ACHN (cell line): ENCODE data around the gene PRMT1.

ENCODE experiments used
- DNase-seq: peaks from one replicate; pipeline ENCODE4 v3.0.0-alpha.2; 2015
- in situ Hi-C: cut with HindIII; loops from 2 replicates; pipeline ENCODE4 v1.10.0; 2017; ENCODE audit warnings: low sequenced_read_pairs, low pct_ligation_motif_present, low pct_unique_long_range_greater_than_20kb

PRMT1 gene

DNA sequence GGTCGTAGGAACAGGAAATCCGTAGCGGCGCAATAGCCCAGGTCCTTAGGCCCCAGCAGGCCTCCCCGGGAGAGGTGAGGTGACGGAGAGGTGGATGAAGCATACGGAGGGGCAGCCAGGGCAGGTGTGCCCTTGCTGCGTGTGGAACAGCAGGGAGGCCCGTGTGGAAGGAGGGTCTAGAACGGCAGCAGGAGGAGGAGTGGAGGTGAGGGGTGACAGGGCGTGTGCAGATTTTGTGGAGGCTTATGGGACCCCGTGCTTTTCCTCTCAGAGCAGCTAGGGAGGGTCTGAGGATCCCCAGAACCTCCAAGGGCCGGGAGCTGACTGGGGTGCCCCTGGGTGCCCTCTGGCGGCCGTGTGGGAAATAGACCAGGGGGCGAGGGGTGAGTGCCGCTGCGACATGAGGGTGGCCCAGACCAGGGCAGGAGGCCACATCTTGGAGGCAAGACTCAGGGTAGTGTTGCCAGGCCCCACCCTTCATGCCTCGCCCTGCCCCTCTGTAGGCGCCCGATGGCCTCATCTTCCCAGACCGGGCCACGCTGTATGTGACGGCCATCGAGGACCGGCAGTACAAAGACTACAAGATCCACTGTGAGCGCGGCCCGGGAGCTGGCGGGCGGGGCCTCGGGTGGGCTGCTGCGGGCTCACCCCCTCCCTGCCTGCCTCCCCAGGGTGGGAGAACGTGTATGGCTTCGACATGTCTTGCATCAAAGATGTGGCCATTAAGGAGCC, 7.3 kb downstream of the PRMT1 start:
- in situ Hi-C loops: no loop called here

DNA sequence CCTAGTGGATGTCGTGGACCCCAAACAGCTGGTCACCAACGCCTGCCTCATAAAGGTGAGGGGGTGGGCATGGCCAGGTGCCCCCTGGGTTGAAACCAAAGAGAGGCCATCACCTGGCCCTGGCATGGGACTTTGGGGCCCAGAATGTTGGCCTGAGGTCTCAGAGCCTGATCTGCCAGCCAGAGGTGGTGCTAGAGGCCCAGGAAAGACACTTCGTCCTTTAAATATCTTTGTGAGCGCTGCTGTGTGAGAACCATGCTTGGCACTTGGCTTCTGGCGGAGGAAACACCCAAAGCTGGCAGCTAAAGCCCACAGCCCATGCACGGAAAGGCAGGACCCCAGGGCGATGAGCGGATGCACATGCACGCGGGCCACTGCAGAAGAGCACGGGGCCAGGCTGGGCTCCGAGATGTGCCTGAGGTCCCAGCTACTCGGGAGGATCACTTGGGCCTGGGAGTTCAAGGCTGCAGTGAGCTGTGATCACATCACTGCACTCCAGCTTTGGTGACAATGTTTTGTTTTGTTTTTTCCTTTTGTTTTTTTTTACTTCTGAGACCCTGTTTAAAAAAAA, 8.0 kb downstream of the PRMT1 start:
- no peak for DNase-seq
- in situ Hi-C loops: no loop called here

More for the DNA sequence above, 7.3 kb downstream of the PRMT1 start:
- DNase-seq: no peak

DNA sequence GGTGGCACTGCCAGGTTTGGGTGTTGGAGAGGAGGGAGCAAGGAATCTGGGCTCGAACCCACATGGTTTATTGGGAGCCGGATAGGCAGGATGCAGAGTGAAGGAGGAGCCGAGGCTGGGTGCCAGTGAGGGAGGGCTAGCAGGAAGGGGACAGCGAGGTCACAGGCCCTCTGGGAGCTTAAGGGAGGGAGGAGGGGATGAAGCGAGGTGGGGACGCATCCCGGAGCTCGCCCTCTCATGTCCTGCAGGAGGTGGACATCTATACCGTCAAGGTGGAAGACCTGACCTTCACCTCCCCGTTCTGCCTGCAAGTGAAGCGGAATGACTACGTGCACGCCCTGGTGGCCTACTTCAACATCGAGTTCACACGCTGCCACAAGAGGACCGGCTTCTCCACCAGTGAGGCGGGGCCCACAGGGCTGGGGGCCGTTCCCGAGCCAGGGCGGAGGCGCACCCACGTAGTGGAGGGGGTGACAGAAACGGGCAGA, 8.8 kb downstream of the PRMT1 start:
- in situ Hi-C loops: no loop called here

DNA sequence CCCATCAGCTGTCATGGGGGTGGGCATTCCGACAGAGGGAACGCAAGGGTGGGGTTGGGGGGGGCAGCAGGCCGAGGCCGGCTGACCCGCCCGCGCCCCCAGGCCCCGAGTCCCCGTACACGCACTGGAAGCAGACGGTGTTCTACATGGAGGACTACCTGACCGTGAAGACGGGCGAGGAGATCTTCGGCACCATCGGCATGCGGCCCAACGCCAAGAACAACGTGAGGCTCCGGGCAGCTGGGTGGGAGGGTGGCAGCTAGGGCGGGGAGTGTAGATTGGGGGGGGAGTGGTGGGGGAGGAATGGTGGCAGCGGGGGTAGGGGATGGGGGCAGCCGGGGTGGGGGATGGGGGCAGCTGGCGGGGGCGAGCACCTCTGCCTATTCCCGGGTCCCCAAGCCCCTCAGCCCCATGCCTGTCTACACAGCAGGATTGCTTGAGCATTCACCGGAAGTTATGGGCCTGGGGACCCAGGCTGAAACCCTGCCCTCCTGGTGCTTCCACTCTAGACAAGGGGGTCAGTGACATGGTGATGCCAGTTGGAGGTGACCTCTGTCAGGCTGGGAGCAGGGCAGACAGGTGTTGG, 9.5 kb downstream of the PRMT1 start:
- in situ Hi-C loops: no loop called here
- DNase-seq: no peak

More for the DNA sequence above, 8.8 kb downstream of the PRMT1 start:
- no peak for DNase-seq

DNA sequence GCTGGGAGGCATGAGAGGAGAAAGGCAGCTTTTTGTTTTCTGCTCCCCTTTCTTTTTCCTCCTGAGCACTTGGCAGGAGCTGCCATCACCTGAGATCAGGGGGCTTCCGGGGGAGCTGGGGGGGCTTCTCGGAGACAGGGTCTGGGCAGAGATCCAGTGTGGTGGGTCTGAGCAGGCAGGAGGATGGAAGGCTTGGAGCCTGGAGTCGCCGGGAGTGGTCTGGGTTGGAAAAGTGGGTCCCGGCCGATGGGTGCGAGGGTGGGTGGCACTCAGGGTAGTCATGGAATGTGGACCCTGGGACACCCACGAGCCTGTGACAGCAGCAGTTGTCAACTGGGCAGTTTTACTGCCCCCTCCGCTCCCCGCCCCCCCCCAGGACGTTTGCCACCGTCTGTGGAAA, 10.1 kb downstream of the PRMT1 start:
- no peak for DNase-seq
- in situ Hi-C loops: no loop called here

DNA sequence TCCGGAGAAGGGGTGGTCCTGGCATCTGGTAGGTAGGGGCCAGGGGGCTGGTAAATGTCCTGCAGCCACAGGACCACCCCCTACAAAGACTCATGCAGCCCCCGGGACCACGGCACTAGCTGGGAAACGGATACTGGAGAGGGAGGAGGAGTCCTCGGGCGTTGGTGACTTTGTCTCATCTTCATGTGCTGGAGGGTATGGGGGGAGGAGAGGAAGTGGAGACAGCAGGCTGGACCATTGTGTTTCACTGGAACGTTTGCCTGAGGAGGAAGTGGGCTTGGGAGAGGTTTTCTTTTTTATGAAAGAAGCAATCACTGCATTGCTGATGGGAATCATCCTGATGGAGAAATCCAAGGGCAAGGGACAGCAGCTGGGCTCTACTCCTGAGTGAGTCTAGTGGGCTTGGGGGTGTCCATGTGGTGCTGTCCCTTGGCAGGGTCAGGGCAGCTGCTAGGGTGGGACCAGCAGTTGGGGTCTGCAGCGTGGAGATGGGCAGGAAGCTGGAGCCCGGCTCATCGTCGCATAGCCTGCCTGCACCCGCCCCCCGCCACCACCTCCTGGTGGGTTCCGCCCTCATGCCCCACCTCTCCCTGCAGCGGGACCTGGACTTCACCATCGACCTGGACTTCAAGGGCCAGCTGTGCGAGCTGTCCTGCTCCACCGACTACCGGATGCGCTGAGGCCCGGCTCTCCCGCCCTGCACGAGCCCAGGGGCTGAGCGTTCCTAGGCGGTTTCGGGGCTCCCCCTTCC, 10.7 kb downstream of the PRMT1 start:
- DNase-seq: no peak
- in situ Hi-C loops: no loop called here

DNA sequence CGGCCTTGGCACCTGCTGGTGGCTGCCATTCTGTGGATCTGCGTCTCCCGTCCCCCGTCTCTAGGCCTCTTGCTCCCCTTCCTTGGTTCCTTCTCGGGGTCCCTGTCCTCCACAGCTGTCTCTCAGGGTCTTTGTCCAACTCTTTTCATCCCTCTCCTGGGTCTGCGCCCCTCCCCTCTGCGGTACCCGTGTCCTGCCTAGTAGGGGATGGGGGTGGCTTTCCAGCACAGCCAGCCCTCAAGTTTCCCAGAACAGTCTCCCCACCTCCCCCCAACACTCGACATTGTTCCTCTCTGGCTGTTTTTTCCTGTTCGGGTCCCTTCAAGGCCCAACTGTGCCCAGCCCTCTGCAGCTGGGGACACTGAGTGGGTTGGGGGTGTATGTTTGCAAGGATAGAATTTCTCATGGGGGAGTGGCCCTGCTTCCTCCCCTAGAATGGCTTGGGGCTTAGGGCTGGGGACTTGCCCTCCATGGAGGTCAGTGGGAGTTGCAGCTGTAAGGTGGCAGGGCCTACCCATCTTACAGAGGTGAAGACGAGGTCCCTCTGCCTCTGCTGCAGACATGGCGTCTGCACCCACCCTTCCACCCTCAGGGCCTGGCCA, 11.6 kb downstream of the PRMT1 start:
- in situ Hi-C loops: no loop called here
- DNase-seq: no peak

DNA sequence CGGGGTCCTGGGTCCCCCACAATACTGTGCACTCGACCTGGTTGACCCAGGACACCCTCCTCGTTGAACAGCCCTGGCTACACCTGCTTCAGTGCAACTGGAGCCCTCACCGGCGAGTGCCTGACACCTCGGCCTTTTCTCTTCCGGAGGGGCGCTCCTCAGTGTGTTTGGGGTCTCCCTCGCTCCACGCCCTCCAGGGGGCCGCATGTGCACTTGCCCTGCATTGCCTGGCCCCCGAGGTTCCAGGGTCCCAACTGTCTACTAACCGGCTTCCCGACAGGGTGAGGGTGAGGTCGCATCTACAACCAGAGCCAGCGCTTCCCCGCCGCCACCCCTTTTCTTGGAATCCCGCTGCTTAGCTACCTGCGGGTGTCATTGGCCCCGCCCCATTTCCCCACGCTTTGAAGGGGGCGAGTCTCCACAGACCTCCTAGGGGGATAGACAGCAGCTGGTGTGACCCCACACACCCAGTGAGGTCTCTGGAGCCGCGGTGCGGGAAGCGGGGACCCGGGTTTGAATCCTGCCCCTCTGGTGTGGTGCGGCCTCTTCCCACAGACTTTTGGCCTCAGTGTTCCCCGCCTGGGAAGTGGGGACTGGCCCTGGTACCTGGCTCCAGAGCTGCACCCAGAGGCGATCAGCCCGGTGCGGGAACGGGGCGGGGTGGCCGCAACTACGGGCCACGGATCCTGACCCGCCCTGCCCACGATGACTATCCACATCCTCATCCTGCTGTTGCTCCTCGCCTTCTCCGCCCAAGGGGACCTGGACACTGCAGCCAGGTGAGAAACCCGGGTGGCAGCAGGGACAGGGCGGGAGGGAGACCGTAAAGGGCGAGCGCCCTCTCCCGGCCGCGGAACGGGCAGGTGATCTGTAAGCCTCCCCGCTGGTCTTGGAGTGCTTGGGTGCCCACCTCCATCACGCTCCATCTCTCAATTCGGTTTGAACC, 12.3 kb downstream of the PRMT1 start, which contains the start of gene ADM5:
Gene ADM5 (plus strand): TSS at position 462 of the 946 bp plus-strand sequence. CDS start 244 bp downstream, at position 706.
- DNase-seq: no peak
- in situ Hi-C loops: no loop called here

DNA sequence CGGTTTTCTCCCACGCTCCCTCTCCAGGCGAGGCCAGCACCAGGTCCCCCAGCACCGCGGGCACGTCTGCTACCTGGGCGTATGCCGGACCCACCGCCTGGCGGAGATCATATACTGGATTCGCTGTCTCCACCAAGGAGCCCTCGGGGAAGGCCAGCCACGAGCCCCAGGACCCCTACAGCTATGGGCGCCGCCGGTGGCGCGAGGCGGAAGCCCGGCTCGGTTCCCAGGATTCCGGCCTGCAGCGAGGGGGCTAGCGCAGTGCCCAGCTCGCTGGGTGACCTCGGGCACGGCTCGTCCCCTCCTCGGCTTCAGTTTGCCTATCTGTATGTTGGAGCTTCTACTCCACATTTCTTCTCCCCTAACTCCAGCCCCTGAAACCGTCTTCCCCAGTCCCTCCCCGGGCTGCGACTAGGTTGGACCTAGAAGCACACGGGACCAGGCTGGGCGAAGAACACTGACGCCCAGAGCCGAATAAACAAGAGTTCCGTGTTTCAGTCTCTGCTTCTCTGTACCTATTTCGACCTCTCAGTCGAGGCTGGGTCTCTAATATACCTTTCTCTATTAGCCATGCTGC, 13.1 kb downstream of the PRMT1 start:
- in situ Hi-C loops: no loop called here
- no peak for DNase-seq

DNA sequence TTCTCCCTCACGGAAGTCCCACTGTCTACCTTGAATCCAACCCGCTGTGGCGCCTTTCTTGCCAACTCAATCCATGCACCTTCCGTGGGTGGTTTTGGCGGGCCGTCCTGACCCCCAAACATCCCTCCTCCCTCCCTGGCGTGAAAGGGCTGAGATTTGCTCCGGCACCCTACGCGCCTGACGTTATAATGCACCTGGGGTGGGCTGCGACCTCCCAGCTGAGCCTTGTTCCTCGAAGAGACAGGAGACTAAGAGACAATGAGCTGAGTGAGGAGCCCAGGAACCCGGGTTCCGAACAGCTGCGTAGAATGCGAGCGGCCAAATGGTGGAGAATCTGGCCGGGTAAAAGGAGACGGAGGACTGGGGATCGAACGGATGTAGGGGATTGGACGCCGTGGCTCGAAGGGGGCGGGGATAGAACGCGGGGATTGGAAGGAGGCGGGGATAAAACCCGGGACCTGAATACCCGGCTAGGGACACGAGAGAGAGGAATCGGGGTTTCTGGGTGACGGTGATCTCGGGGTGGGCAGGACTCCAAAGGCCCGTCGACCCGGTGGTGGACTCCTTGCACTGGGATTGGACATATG, 13.7 kb downstream of the PRMT1 start, which contains the start of gene CPT1C:
Gene CPT1C (plus strand): TSS at position 461 of the 587 bp plus-strand sequence. CDS start 1,137 bp downstream, outside the sequence.
- no peak for DNase-seq
- in situ Hi-C loops: no loop called here

DNA sequence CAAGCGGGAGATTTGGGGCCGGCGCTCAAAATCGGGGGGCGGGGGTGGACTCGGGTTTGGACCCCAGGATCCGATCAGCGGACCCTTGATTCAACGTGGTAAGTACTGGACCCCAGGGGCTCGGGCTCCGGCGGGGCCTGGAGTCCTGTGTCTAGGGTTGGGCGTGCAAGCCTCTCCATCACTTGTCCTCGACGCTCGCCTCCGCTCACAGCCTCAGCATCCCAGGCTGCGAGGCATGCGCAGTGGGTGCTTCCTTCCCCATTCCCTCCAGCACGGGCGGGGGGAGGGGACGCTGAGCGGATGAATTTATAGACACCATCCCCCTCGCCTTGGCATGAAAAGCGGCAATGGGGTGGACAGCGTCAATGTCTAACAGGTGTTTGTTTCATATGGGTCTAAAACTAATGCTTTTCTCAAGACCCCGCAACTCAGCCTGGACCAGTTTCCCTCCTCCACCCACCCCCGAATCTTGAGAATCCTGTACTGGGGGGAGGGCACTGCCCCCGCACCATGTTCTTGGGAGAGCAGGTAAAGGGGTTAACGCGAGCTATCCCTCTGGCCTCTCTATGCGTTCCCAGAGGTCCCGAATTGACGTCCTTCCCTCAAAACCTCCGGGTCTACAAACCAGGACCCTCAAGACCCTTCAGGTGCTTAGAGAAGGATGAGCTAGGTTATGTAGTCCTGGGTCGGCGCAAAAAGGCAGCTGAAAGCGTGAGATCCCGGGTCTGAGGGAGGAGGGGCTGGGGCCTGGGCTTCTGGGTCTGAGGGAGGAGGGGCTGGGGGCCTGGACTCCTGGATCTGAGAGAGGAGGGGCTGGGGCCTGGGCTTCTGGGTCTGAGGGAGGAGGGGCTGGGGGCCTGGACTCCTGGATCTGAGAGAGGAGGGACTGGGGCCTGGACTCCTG, 14.4 kb downstream of the PRMT1 start:
- no peak for DNase-seq
- in situ Hi-C loops: no loop called here

DNA sequence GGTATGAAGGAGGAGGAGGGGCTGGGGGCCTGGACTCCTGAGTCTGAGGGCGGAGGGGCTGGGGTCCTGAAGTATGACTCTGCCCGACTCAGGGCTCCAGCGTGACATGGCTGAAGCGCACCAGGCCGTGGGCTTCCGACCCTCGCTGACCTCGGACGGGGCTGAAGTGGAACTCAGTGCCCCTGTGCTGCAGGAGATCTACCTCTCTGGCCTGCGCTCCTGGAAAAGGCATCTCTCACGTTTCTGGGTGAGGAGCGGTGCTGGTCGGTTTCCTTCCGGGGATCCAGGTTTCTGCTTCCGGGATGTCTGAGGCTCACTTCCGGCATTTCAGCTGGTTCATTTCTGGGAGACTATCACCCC, 15.1 kb downstream of the PRMT1 start:
- in situ Hi-C loops: no loop called here
- DNase-seq: no peak

DNA sequence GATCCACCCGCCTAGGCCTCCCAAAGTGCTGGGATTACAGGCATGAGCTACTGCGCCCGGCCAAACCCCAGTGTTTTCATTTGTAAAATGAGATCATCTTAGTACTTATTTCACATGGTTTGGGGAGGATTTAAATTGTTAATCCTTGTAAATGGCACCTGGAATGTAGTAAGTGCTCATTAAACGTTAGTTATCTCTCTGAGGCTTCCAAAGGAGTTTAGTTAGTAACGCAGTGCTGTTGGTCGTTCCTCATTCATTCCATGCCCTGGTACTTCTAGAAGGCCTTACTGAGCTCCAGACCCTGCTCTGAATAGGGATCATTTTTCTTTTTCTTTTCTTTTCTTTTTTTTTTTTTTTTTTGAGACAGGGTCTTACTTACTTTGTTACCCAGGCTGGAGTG, 19.0 kb downstream of the PRMT1 start:
- DNase-seq: no peak

DNA sequence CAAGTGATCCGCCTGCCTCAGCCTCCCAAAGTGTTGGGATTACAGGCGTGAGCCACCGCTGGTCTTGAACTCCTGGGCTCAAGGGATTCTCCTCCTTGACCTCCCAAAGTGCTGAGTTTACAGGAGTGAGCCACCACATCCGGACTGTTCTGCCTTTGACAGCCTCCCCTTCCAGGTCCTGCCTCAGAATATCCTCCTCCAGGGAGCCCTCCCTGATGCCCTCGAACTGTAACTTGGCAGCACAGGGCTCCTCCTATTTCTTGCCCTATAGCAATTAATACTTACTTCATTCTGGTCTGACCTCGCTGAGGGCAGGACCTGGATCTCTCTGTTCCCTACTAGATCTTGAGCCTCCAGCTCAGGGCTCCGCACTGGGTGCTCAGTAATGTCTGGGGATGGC, 19.8 kb downstream of the PRMT1 start:
- in situ Hi-C loops: no loop called here
- DNase-seq: no peak

More for the DNA sequence above, 19.0 kb downstream of the PRMT1 start:
- in situ Hi-C loops: no loop called here

DNA sequence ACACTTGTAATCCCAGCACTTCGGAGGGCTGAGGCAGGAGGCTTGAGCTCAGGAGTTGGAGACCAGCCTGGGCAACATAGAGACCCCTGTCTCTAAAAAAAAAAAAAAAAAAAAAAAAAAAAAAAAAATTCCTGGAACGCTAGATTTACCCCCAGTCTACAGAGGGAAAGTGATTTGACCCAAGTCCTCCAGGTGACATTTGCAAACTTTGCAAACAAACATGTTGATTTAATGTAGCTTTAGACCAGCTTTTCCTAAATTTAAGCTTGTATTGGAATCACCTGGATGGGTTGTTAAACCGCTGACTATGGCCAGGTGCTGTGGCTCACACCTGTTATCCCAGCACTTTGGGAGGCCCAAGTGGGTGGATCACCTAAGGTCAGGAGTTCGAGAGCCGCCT, 22.3 kb downstream of the PRMT1 start:
- in situ Hi-C loops: no loop called here
- no peak for DNase-seq

DNA sequence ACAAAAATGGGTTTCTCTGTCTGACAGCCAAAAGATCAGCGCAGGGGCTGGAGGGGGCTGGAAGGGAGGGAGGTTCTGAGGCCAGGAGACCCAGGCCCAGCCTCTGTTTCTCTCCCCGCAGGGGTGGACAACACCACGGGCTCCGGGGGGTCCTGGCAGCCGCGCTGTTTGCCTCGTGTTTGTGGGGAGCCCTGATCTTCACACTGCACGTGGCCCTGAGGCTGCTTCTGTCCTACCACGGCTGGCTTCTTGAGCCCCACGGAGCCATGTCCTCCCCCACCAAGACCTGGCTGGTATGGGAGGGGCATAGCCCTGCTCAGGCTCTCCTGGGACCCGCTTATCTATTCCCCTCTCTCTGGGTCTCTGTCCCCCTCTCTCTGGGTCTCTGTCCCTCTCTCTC, 23.5 kb downstream of the PRMT1 start:
- no peak for DNase-seq
- in situ Hi-C loops: no loop called here
